Uterus (tissue), 2 donors: ENCODE data around the gene LSM4.

ENCODE experiments used
- POLR2A ChIP-seq, 2 donors: fragments of 450-650 bp; IDR thresholded peaks; one replicate each; pipeline ENCODE4 v1.6.1; 2016; ENCODE audit warnings: antibody characterized with exemption in 2 of 2, mild to moderate bottlenecking in 1 of 2, moderate library complexity in 1 of 2
- TF ChIP-seq, protein P1 (sequence below), 4 experiments: fragments of 200-600 bp in 2 of 4; fragments of 450-650 bp in 2 of 4; sonication (generic) in 2 of 4; IDR thresholded peaks; one replicate each; pipeline ENCODE4 v1.5.1; 2016 to 2019; ENCODE audit warnings: antibody characterized with exemption in 4 of 4, mild to moderate bottlenecking in 2 of 4, moderate library complexity in 1 of 4

DNA sequence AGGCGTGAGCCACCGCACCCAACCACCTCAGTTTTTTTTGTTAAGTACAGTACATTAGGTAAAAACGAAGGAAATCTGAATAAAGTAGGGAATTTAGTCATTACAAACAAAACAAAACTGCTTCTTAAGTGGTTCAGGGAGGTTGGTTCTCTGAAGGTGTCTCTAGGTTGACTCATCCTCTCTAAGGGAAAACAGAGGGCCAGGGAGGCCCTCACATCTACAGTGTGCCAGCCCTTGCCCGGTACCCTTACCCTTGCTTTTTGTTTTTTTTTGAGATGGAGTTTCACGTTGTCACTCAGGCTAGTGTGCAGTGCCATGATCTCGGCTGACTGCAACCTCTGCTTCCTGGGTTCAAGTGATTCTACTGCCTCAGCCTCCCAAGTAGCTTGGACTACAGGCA, 24.3 kb downstream of the LSM4 start:
- TF ChIP-seq, protein P1, sequence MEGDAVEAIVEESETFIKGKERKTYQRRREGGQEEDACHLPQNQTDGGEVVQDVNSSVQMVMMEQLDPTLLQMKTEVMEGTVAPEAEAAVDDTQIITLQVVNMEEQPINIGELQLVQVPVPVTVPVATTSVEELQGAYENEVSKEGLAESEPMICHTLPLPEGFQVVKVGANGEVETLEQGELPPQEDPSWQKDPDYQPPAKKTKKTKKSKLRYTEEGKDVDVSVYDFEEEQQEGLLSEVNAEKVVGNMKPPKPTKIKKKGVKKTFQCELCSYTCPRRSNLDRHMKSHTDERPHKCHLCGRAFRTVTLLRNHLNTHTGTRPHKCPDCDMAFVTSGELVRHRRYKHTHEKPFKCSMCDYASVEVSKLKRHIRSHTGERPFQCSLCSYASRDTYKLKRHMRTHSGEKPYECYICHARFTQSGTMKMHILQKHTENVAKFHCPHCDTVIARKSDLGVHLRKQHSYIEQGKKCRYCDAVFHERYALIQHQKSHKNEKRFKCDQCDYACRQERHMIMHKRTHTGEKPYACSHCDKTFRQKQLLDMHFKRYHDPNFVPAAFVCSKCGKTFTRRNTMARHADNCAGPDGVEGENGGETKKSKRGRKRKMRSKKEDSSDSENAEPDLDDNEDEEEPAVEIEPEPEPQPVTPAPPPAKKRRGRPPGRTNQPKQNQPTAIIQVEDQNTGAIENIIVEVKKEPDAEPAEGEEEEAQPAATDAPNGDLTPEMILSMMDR (IDR thresholded peaks at IDR 0.05), result no peak
- TF ChIP-seq POLR2A (IDR thresholded peaks at IDR 0.05), result no peak
